GM12878 (cell line): Measurements from ENCODE around the gene PPT1. TPM values are rescaled to one million over a fixed set of nuclear protein-coding genes. Genes with fewer than 3 reads are reported as not detected.

Experiments used
- ATAC-seq: fragments of 200-7000 bp; cut with Tn5 transposase; 3 replicates; pipeline ENCODE4 v1.9.1; 2020; ENCODE audit warnings: mild to moderate bottlenecking, moderate library complexity
- BruUV-seq: library from RNA; stranded (reverse); fragments of 400-500 nt; replicated peaks from 2 replicates; lab custom pipeline; 2021; lab: Mats Ljungman, UMichigan
- CTCF ChIA-PET: fragments of 300-600 bp; sonication (Branson Sonifier 250); formaldehyde crosslinking; extraction: SDS; loops from one replicate; lab custom pipeline; 2021; ENCODE audit warnings: inconsistent platforms; lab: Yijun Ruan, JAX
- POLR2A ChIA-PET: fragments of 350-600 bp; formaldehyde crosslinking; extraction: SDS; loops from one replicate; lab custom pipeline; 2021; ENCODE audit warnings: inconsistent platforms; lab: Charles Lee
- RAD21 ChIA-PET: fragments of 300-600 bp; sonication (Branson Sonifier 250); formaldehyde crosslinking; loops from one replicate; lab custom pipeline; 2023; ENCODE audit warnings: antibody characterized with exemption; ENCODE audit not compliant: unreplicated experiment; lab: Charles Lee
- SMC1A ChIA-PET: fragments of 300-600 bp; sonication (Branson Sonifier 250); formaldehyde crosslinking; loops from one replicate; lab custom pipeline; 2023; ENCODE audit not compliant: unreplicated experiment, uncharacterized antibody; lab: Charles Lee
- DNase-seq: peaks from one replicate; pipeline ENCODE4 v3.0.0-alpha.2; 2011; ENCODE audit warnings: low read depth, low spot score
- FAIRE-seq: peaks from 3 replicates; lab custom pipeline; 2011; peaks lifted over from hg19 to GRCh38; lab: Jason Lieb, UNC
- H2AFZ ChIP-seq: 2 replicates; pipeline ENCODE4 v1.6.0; 2011; ENCODE audit warnings: low read depth, low read length, control low read depth; ENCODE audit not compliant: control insufficient read depth
- H3K27ac ChIP-seq: 2 replicates; pipeline ENCODE4 v1.5.1; 2011; ENCODE audit warnings: control low read depth; ENCODE audit not compliant: control insufficient read depth, insufficient read depth
- H3K27me3 ChIP-seq, 2 experiments: replicated peaks in 1 of 2; 2 replicates each; pipeline versions ENCODE4 v1.6.0 to v1.6.1; 2011; ENCODE audit warnings: low read length in 1 of 2; ENCODE audit not compliant: control insufficient read depth in 2 of 2, insufficient read depth in 2 of 2
- H3K36me3 ChIP-seq, 2 experiments: 2 replicates each; pipeline ENCODE4 v1.5.1; 2011; ENCODE audit warnings: low read length in 1 of 2; ENCODE audit not compliant: control insufficient read depth in 2 of 2, insufficient read depth in 2 of 2
- H3K4me1 ChIP-seq: 2 replicates; pipeline ENCODE4 v1.6.1; 2011; ENCODE audit warnings: mild to moderate bottlenecking, low read length, moderate library complexity, mixed read lengths; ENCODE audit not compliant: control insufficient read depth, insufficient read depth
- H3K4me2 ChIP-seq: 2 replicates; pipeline ENCODE4 v1.6.0; 2011; ENCODE audit warnings: control low read depth; ENCODE audit not compliant: control insufficient read depth, insufficient read depth
- H3K4me3 ChIP-seq: fragments of 200-600 bp; sonication (generic); 2 replicates; pipeline ENCODE4 v1.5.1; 2016
- H3K79me2 ChIP-seq: 2 replicates; pipeline ENCODE4 v1.6.0; 2011; ENCODE audit warnings: low read length; ENCODE audit not compliant: control insufficient read depth, insufficient read depth
- H3K9ac ChIP-seq: 2 replicates; pipeline ENCODE4 v1.8.0; 2011; ENCODE audit warnings: low read length, control low read depth, mixed read lengths; ENCODE audit not compliant: control insufficient read depth, insufficient read depth
- H3K9me3 ChIP-seq: replicated peaks from 3 replicates; pipeline ENCODE4 v1.5.1; 2011; ENCODE audit warnings: mild to moderate bottlenecking, low read length; ENCODE audit not compliant: control insufficient read depth, insufficient read depth
- H4K20me1 ChIP-seq: 2 replicates; pipeline ENCODE4 v1.6.0; 2011; ENCODE audit not compliant: control insufficient read depth, insufficient read depth
- ATF7 ChIP-seq: fragments of 450-650 bp; IDR thresholded peaks from 2 replicates; pipeline ENCODE4 v1.6.1; 2016; ENCODE audit warnings: low read depth, mild to moderate bottlenecking
- CEBPZ ChIP-seq: fragments of 150-350 bp; IDR thresholded peaks from 2 replicates; pipeline ENCODE4 v1.6.1; 2016; ENCODE audit warnings: low read depth, low read length
- CHD2 ChIP-seq: IDR thresholded peaks from 2 replicates; pipeline ENCODE4 v1.6.1; 2011; ENCODE audit warnings: low read depth, low read length, improper control_type of control experiment, borderline replicate concordance
- E2F4 ChIP-seq: IDR thresholded peaks from 2 replicates; pipeline ENCODE4 v1.6.1; 2012; ENCODE audit warnings: low read depth, low read length, improper control_type of control experiment
- ESRRA ChIP-seq: IDR thresholded peaks from 2 replicates; pipeline ENCODE4 v1.6.1; 2012; ENCODE audit warnings: mild to moderate bottlenecking, low read length, improper control_type of control experiment
- FOS ChIP-seq: IDR thresholded peaks from 3 replicates; pipeline ENCODE4 v1.6.1; 2011; ENCODE audit warnings: borderline replicate concordance; ENCODE audit not compliant: insufficient read length; ENCODE audit errors: extremely low read depth
- MTA3 ChIP-seq: IDR thresholded peaks from 2 replicates; pipeline ENCODE4 v1.6.1; 2012; ENCODE audit warnings: low read length, inconsistent platforms, borderline replicate concordance
- NFXL1 ChIP-seq: fragments of 450-650 bp; IDR thresholded peaks from 2 replicates; pipeline ENCODE4 v1.6.1; 2017; ENCODE audit warnings: antibody characterized with exemption, mild to moderate bottlenecking, borderline replicate concordance
- NFYA ChIP-seq: IDR thresholded peaks from 2 replicates; pipeline ENCODE4 v1.6.1; 2011; ENCODE audit warnings: low read depth, mild to moderate bottlenecking, low read length, improper control_type of control experiment, borderline replicate concordance
- NR2F1 ChIP-seq: fragments of 450-650 bp; conservative IDR thresholded peaks from 2 replicates; pipeline ENCODE4 v1.6.1; 2017; ENCODE audit warnings: mild to moderate bottlenecking
- RCOR1 ChIP-seq: conservative IDR thresholded peaks from 2 replicates; pipeline ENCODE4 v1.6.1; 2012; ENCODE audit warnings: low read depth, low read length, improper control_type of control experiment
- SMC3 ChIP-seq: IDR thresholded peaks from 2 replicates; pipeline ENCODE4 v1.6.1; 2011; ENCODE audit warnings: low read length, improper control_type of control experiment, borderline replicate concordance
- SP1 ChIP-seq: IDR thresholded peaks from one replicate; pipeline ENCODE4 v1.6.1; 2011; ENCODE audit warnings: low read depth, low read length
- SRF ChIP-seq, 2 experiments: IDR thresholded peaks; 2 replicates each; pipeline ENCODE4 v1.6.1; 2011; ENCODE audit warnings: low read depth in 2 of 2, low read length in 2 of 2, mild to moderate bottlenecking in 1 of 2, moderate library complexity in 1 of 2
- WGBS: methylation state at CpG from one replicate; pipeline ENCODE4 v1.1.6; 2016; ENCODE audit warnings: low lambda C conversion rate; ENCODE audit not compliant: insufficient replicate concordance, insufficient coverage; ENCODE audit errors: missing lambda C conversion rate; 5-methylcytosine and 5-hydroxymethylcytosine counted together
- in situ Hi-C: fragments of 300-500 bp; cut with MboI; formaldehyde crosslinking; loops from 9 replicates; pipeline ENCODE4 v1.14.3; 2018; ENCODE audit warnings: mixed read lengths
- intact Hi-C: fragments of 100-400 bp; cut with micrococcal nuclease; formaldehyde crosslinking; loops from one replicate; pipeline ENCODE4 v1.14.2; 2022; ENCODE audit not compliant: unreplicated experiment
- polyA plus RNA-seq, 11 experiments: library from polyadenylated mRNA; depleted of rRNA in 4 of 11; unstranded in 6 of 11; stranded (reverse) in 5 of 11; fragments of >200 nt; fragmentation: Nextera tagmentation in 4 of 11; fragmentation: Illumina TruSeq in 1 of 11; extraction: Ambion mirVana in 4 of 11; extraction: Trizol in 1 of 11; gene quantifications; 1 replicate in 1 of 11; 2 replicates in 10 of 11; pipeline versions ENCODE4 v1.2.1 to v1.2.3, GENCODE V29; 2011 to 2016; ENCODE audit warnings: inconsistent platforms in 2 of 11, missing spikeins in 2 of 11, low read depth in 1 of 11
- total RNA-seq, 4 experiments: library from RNA; depleted of rRNA in 3 of 4; stranded (reverse); fragments of >200 nt in 3 of 4; fragmentation: Illumina TruSeq in 1 of 4; extraction: Trizol in 1 of 4; gene quantifications; 2 replicates each; pipeline versions ENCODE4 v1.2.1 to v1.2.3, GENCODE V29; 2013 to 2021

PPT1 gene
- total and polyA plus RNA-seq, 10 of the 15 experiments (the other 5 are each of a cell fraction or from before 2014, with no cell fraction given) = 50.4 to 147 (median 103) TPM

GRCh38 chr1:40056519-40057309, 40.3 kb downstream of the PPT1 start:
- no peak overlapping the region for H3K4me3 ChIP-seq
- no peak for ATAC-seq

More at GRCh38 chr1:40056519-40057309, 40.3 kb downstream of the PPT1 start:
- H2AFZ ChIP-seq = no peak overlapping the region
- no peak overlapping the region for H3K4me2 ChIP-seq
- ChIA-PET POLR2A (interaction anchor here (0.9 to 2.1 kb wide), 4 partner anchors 11 to 16 kb away, joined by 3 to 7 read pairs (median 5); partner anchors contain the start of gene CAP1), CTCF (interaction anchor here (1.1 to 7.2 kb wide), 8 partner anchors 7 to 137 kb away, joined by 3 to 41 read pairs (median 5); partner anchors contain the start of gene CAP1), SMC1A (interaction anchor here (0.8 to 2.0 kb wide), 7 partner anchors 9 to 20 kb away, joined by 3 to 7 read pairs (median 5); no protein-coding TSS in a partner anchor), RAD21 (interaction anchor here (1.0 to 1.5 kb wide), 4 partner anchors 8 to 137 kb away, joined by 3 read pairs; no protein-coding TSS in a partner anchor)
- H3K27ac ChIP-seq = no peak overlapping the region
- BruUV-seq = no TSS peak
- no peaks in the 10 kb centered on the region for H3K9me3 ChIP-seq
- H3K9ac ChIP-seq = no peak overlapping the region
- DNase-seq (no peak), FAIRE-seq (no peak)
- H3K79me2 ChIP-seq = peaks cover 82% of the 10 kb centered on the region
- no peaks in the 10 kb centered on the region; the same call in 1 of the 2 replicates for H4K20me1 ChIP-seq
- TF ChIP-seq CEBPZ = no peak
- no peak for TF ChIP-seq ATF7
- no peak for TF ChIP-seq SRF (IDR thresholded peaks at IDR 0.05; ENCODE audit: low read depth in 2 of 2, low read length in 2 of 2)
- no peak for TF ChIP-seq NFXL1
- no peak for TF ChIP-seq SP1
- TF ChIP-seq MTA3 = no peak
- TF ChIP-seq CHD2 = no peak
- TF ChIP-seq ESRRA = no peak
- TF ChIP-seq E2F4 = no peak
- TF ChIP-seq NFYA = no peak
- no peak for TF ChIP-seq SMC3
- no peak for TF ChIP-seq RCOR1
- no peak for TF ChIP-seq NR2F1
- TF ChIP-seq FOS = no peak
- peaks cover 30% of the 10 kb centered on the region for H3K4me1 ChIP-seq
- H3K27me3 ChIP-seq = no peaks in the 10 kb centered on the region
- H3K36me3 ChIP-seq = peaks cover 3 to 16% of the 10 kb centered on the region in 2 experiments
- 98% methylated on average over 5 of the region's 5 CpGs for WGBS
- intact Hi-C loops (no loop called here), in situ Hi-C loops (no loop called here)
